K562 treated with DMSO at 1 percent for 4 hours (cell line): ENCODE results near the gene STRN4. TPM values are rescaled to one million over a fixed set of nuclear protein-coding genes. Genes with fewer than 3 reads are reported as not detected.

Experiments
- total RNA-seq: library from RNA; unstranded; fragments of 300-600 nt; gene quantifications from 2 replicates; pipeline ENCODE4 v1.2.3, GENCODE V29; 2022; ENCODE audit not compliant: insufficient read depth

Gene STRN4, protein sequence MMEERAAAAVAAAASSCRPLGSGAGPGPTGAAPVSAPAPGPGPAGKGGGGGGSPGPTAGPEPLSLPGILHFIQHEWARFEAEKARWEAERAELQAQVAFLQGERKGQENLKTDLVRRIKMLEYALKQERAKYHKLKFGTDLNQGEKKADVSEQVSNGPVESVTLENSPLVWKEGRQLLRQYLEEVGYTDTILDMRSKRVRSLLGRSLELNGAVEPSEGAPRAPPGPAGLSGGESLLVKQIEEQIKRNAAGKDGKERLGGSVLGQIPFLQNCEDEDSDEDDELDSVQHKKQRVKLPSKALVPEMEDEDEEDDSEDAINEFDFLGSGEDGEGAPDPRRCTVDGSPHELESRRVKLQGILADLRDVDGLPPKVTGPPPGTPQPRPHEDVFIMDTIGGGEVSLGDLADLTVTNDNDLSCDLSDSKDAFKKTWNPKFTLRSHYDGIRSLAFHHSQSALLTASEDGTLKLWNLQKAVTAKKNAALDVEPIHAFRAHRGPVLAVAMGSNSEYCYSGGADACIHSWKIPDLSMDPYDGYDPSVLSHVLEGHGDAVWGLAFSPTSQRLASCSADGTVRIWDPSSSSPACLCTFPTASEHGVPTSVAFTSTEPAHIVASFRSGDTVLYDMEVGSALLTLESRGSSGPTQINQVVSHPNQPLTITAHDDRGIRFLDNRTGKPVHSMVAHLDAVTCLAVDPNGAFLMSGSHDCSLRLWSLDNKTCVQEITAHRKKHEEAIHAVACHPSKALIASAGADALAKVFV
- 73.2 and 80.0 TPM in 2 replicates for total RNA-seq

DNA sequence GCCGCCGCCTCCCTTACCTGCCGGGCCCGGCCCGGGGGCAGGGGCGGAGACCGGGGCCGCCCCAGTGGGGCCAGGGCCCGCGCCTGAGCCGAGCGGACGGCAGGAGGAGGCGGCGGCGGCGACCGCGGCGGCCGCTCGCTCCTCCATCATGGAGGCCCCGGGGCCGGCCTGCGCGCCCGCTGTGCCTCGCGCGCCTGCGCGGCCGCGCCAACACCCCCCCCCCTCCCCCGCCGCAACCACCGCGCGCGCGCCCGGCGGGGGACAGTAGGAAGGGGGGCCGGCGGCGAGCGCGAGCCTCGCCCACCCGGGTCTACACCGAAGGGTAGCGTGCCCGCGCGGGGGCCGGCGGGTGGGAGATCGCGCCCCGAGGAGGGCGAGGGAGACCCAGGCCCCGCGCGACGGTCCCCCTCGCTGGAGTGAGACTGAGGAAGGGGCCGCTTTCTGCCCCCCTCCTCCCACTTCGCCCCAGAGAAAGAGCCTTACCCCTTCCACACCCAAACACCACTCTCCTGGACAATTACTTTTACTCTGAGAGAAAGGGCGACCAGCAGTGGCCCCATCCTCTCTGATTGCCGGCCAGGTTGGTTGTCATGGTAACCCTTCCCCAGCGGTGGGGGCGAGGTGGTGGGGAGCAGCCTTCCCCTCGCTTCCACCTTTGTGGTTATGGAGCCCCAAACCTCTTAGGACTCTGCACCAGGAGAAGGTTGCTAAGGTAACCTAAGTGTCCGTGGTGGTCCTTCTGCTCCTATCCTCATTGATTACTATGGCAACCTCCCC is at the start of gene STRN4:
STRN4 (minus strand) TSS at position 170 of the 777 bp plus-strand sequence; CDS start at position 150, 20 bp downstream.

GRCh38 chr19:46788262-46788967 is 42.2 kb upstream of the STRN4 start, which contains the start of gene SLC1A5:
TSS of gene SLC1A5 (minus strand) at chr19:46788594. CDS start at chr19:46787965, 629 bp downstream.

GRCh38 chr19:46745521-46746280 is 549 bp downstream of the STRN4 start, which contains the start of gene FKRP:
TSS of gene FKRP (plus strand) at chr19:46746057. CDS start at chr19:46755451, 9,394 bp downstream.

GRCh38 chr19:46717034-46717715 is 29.1 kb downstream of the STRN4 start, which contains the start of gene PRKD2:
TSS of gene PRKD2 (minus strand) at chr19:46717114. CDS start at chr19:46716370, 744 bp downstream.

Other genes starting within 250 kb of the STRN4 start
- 289 and 310 TPM in 2 replicates for gene CALM3, start 145.1 kb downstream of the STRN4 start, total RNA-seq
- gene PTGIR, start 121.4 kb downstream of the STRN4 start, total RNA-seq: not detected in 2 replicates
- gene GNG8, start 110.2 kb downstream of the STRN4 start, total RNA-seq: not detected in 2 replicates
- 2.6 and 2.9 TPM in 2 replicates for gene DACT3, start 85.3 kb downstream of the STRN4 start, total RNA-seq
- 42.6 and 43.7 TPM in 2 replicates for gene PRKD2, start 29.3 kb downstream of the STRN4 start, total RNA-seq
- 47.2 and 58.0 TPM in 2 replicates for gene FKRP, start 393 bp downstream of the STRN4 start, total RNA-seq
- 473 and 519 TPM in 2 replicates for gene SLC1A5, start 42.1 kb upstream of the STRN4 start, total RNA-seq
- 413 and 467 TPM in 2 replicates for gene AP2S1, start 104.4 kb upstream of the STRN4 start, total RNA-seq
- gene ARHGAP35, start 114.5 kb upstream of the STRN4 start, total RNA-seq: 19.3 and 25.7 TPM in 2 replicates